HG03280 (cell line): Measurements from ENCODE around the gene BCL2.
A peak's percentile ranks its signal among the peaks of the same experiment; 100 is the strongest.

Source experiments
- ATAC-seq: cut with Tn5 transposase; IDR thresholded peaks from one replicate; pipeline ENCODE4 v1.9.1; 2021; ENCODE audit warnings: mild to moderate bottlenecking, moderate library complexity; ENCODE audit not compliant: unreplicated experiment

BCL2 gene

GRCh38 chr18:63148449-63149301 lies 170.9 kb downstream of the BCL2 start:
- no peak for ATAC-seq

- ATAC-seq = no peak
Observed at GRCh38 chr18:63147973-63148372, 171.6 kb downstream of the BCL2 start.

- no peak for ATAC-seq
Observed at GRCh38 chr18:63146828-63147409, 172.7 kb downstream of the BCL2 start.

GRCh38 chr18:63145851-63146555 lies 173.6 kb downstream of the BCL2 start:
- no peak for ATAC-seq

- ATAC-seq = no peak
Observed at GRCh38 chr18:63145166-63145850, 174.3 kb downstream of the BCL2 start.

- ATAC-seq = no peak
Observed at GRCh38 chr18:63144748-63145147, 174.8 kb downstream of the BCL2 start.

- ATAC-seq = no peak
Observed at GRCh38 chr18:63143330-63143771, 176.2 kb downstream of the BCL2 start.

GRCh38 chr18:63142594-63143225 lies 176.9 kb downstream of the BCL2 start:
- ATAC-seq = no peak

GRCh38 chr18:63141778-63142176 lies 177.8 kb downstream of the BCL2 start:
- ATAC-seq = peak; percentile 42

GRCh38 chr18:63140997-63141777 lies 178.4 kb downstream of the BCL2 start:
- no peak for ATAC-seq

- no peak for ATAC-seq
Observed at GRCh38 chr18:63140038-63140450, 179.5 kb downstream of the BCL2 start.

GRCh38 chr18:63138436-63139340 lies 180.9 kb downstream of the BCL2 start:
- ATAC-seq = peak; percentile 56

- ATAC-seq = peak; percentile 10
Observed at GRCh38 chr18:63137999-63138435, 181.6 kb downstream of the BCL2 start.

- ATAC-seq = no peak
Observed at GRCh38 chr18:63135101-63135500, 184.5 kb downstream of the BCL2 start.

GRCh38 chr18:63132819-63133200 lies 186.8 kb downstream of the BCL2 start:
- ATAC-seq = no peak

- no peak for ATAC-seq
Observed at GRCh38 chr18:63131959-63132818, 187.4 kb downstream of the BCL2 start.

GRCh38 chr18:63131106-63131958 lies 188.2 kb downstream of the BCL2 start:
- ATAC-seq = no peak
